H9 (cell line): ENCODE data around the gene SNX21. TPM values are rescaled to one million over a fixed set of nuclear protein-coding genes. Genes with fewer than 3 reads are reported as not detected.

Experiments
- DNase-seq: peaks from one replicate; pipeline ENCODE4 v3.0.0-alpha.2; 2017
- H2AFZ ChIP-seq: one replicate; pipeline ENCODE4 v1.6.1; 2013; ENCODE audit warnings: mild to moderate bottlenecking, low read length, control low read depth, moderate library complexity
- H2AK5ac ChIP-seq: 2 replicates; pipeline ENCODE4 v1.6.1; 2013; ENCODE audit warnings: low read length, control low read depth, mixed read lengths; ENCODE audit not compliant: insufficient read length
- H2BK120ac ChIP-seq: one replicate; pipeline ENCODE4 v1.6.1; 2013; ENCODE audit warnings: low read depth, mild to moderate bottlenecking, low read length, control low read depth, inconsistent platforms; ENCODE audit not compliant: poor library complexity, severe bottlenecking
- H2BK12ac ChIP-seq: 2 replicates; pipeline ENCODE4 v1.6.1; 2013; ENCODE audit warnings: low read length, control low read depth, mixed read lengths, low read depth; ENCODE audit not compliant: insufficient read length
- H2BK15ac ChIP-seq: 2 replicates; pipeline ENCODE4 v1.6.1; 2013; ENCODE audit warnings: low read depth, low read length, control low read depth
- H2BK20ac ChIP-seq: one replicate; pipeline ENCODE4 v1.6.1; 2013; ENCODE audit warnings: low read depth, mild to moderate bottlenecking, low read length, control low read depth, inconsistent platforms; ENCODE audit not compliant: poor library complexity, severe bottlenecking
- H2BK5ac ChIP-seq: 2 replicates; pipeline ENCODE4 v1.6.1; 2013; ENCODE audit warnings: low read length, control low read depth, mixed read lengths; ENCODE audit not compliant: insufficient read length
- H3K14ac ChIP-seq: 2 replicates; pipeline ENCODE4 v1.6.1; 2013; ENCODE audit warnings: low read length, control low read depth; ENCODE audit not compliant: insufficient read depth
- H3K18ac ChIP-seq: 2 replicates; pipeline ENCODE4 v1.6.1; 2013; ENCODE audit warnings: low read depth, mild to moderate bottlenecking, mixed read lengths, low read length, control low read depth; ENCODE audit not compliant: insufficient read length
- H3K23ac ChIP-seq: 2 replicates; pipeline ENCODE4 v1.6.1; 2013; ENCODE audit warnings: low read length, control low read depth, mixed read lengths, low read depth; ENCODE audit not compliant: insufficient read length
- H3K23me2 ChIP-seq: 2 replicates; pipeline ENCODE4 v1.6.1; 2013; ENCODE audit warnings: low read depth, mild to moderate bottlenecking, mixed read lengths, low read length, control low read depth; ENCODE audit not compliant: insufficient read length, poor library complexity, severe bottlenecking
- H3K27ac ChIP-seq: 2 replicates; pipeline ENCODE4 v1.5.1; 2013; ENCODE audit warnings: low read length, control low read depth, mixed read lengths, low read depth; ENCODE audit not compliant: insufficient read length
- H3K27me3 ChIP-seq: 2 replicates; pipeline ENCODE4 v1.6.1; 2013; ENCODE audit warnings: low read length, control low read depth, inconsistent platforms; ENCODE audit not compliant: insufficient read depth
- H3K4ac ChIP-seq: 2 replicates; pipeline ENCODE4 v1.6.1; 2013; ENCODE audit warnings: low read depth, mild to moderate bottlenecking, control low read depth, inconsistent platforms, low read length, moderate library complexity
- H3K4me1 ChIP-seq: 2 replicates; pipeline ENCODE4 v1.6.1; 2013; ENCODE audit warnings: low read length, control low read depth, inconsistent platforms; ENCODE audit not compliant: insufficient read depth
- H3K4me2 ChIP-seq: 2 replicates; pipeline ENCODE4 v1.6.1; 2013; ENCODE audit warnings: low read length, control low read depth, mixed read lengths; ENCODE audit not compliant: insufficient read length, insufficient read depth
- H3K56ac ChIP-seq: 2 replicates; pipeline ENCODE4 v1.6.1; 2013; ENCODE audit warnings: low read depth, mild to moderate bottlenecking, mixed read lengths, low read length, control low read depth; ENCODE audit not compliant: insufficient read length
- H3K79me1 ChIP-seq: 2 replicates; pipeline ENCODE4 v1.6.1; 2013; ENCODE audit warnings: low read depth, mild to moderate bottlenecking, moderate library complexity, low read length, control low read depth, inconsistent platforms; ENCODE audit not compliant: insufficient read depth, poor library complexity, severe bottlenecking
- H3K79me2 ChIP-seq: 2 replicates; pipeline ENCODE4 v1.6.1; 2013; ENCODE audit warnings: low read length, control low read depth, inconsistent platforms; ENCODE audit not compliant: insufficient read depth
- H3K9ac ChIP-seq: 2 replicates; pipeline ENCODE4 v1.6.1; 2013; ENCODE audit warnings: low read length, control low read depth, mixed read lengths; ENCODE audit not compliant: insufficient read length; ENCODE audit errors: extremely low read depth
- H3K9me3 ChIP-seq: one replicate; pipeline ENCODE4 v1.6.1; 2013; ENCODE audit warnings: low read depth, low read length, inconsistent platforms; ENCODE audit not compliant: control insufficient read depth
- H3T11ph ChIP-seq: one replicate; pipeline ENCODE4 v1.6.1; 2013; ENCODE audit warnings: mild to moderate bottlenecking, low read length, control low read depth, inconsistent platforms
- H4K20me1 ChIP-seq: one replicate; pipeline ENCODE4 v1.6.1; 2013; ENCODE audit not compliant: control insufficient read depth, insufficient read length, insufficient read depth
- H4K5ac ChIP-seq: 2 replicates; pipeline ENCODE4 v1.6.1; 2013; ENCODE audit warnings: low read depth, mild to moderate bottlenecking, mixed read lengths, low read length, control low read depth; ENCODE audit not compliant: insufficient read length
- H4K8ac ChIP-seq: replicated peaks from 2 replicates; pipeline ENCODE4 v1.6.1; 2013; ENCODE audit warnings: low read length, control low read depth, mixed read lengths, low read depth; ENCODE audit not compliant: insufficient read length
- H4K91ac ChIP-seq: 2 replicates; pipeline ENCODE4 v1.6.1; 2013; ENCODE audit warnings: low read depth, mild to moderate bottlenecking, moderate library complexity, mixed read lengths, low read length, control low read depth; ENCODE audit not compliant: insufficient read length
- H3K27ac Mint-ChIP-seq, 3 experiments: 2 replicates in 2 of 3; 3 replicates in 1 of 3; pipeline ENCODE4 v1.8.0; 2020 to 2021; ENCODE audit warnings: mixed read lengths in 3 of 3, mild to moderate bottlenecking in 1 of 3, moderate library complexity in 1 of 3
- H3K27me3 Mint-ChIP-seq: 2 replicates; pipeline ENCODE4 v1.8.0; 2021; ENCODE audit warnings: low read depth, mild to moderate bottlenecking, moderate library complexity, mixed read lengths
- H3K36me3 Mint-ChIP-seq, 3 experiments: 2 replicates in 2 of 3; 3 replicates in 1 of 3; pipeline ENCODE4 v1.8.0; 2020 to 2021; ENCODE audit warnings: low read depth in 3 of 3, mixed read lengths in 3 of 3; ENCODE audit not compliant: insufficient read depth in 1 of 3
- H3K4me1 Mint-ChIP-seq, 2 experiments: 2 replicates each; pipeline ENCODE4 v1.8.0; 2020; ENCODE audit warnings: mixed read lengths in 2 of 2
- H3K4me3 Mint-ChIP-seq, 2 experiments: 2 replicates in 1 of 2; 3 replicates in 1 of 2; pipeline ENCODE4 v1.8.0; 2020 to 2021; ENCODE audit warnings: mild to moderate bottlenecking in 2 of 2, mixed read lengths in 2 of 2, moderate library complexity in 1 of 2
- H3K9me3 Mint-ChIP-seq, 2 experiments: 2 replicates in 1 of 2; 3 replicates in 1 of 2; pipeline ENCODE4 v1.8.0; 2020; ENCODE audit warnings: mild to moderate bottlenecking in 2 of 2, mixed read lengths in 2 of 2, moderate library complexity in 1 of 2
- WGBS: extraction: QIAGEN DNeasy Blood & Tissue Kit; methylation state at CpG from one replicate; pipeline ENCODE4 v1.1.7; 2013; ENCODE audit warnings: missing lambda C conversion rate, low lambda C conversion rate, mixed read lengths; ENCODE audit not compliant: insufficient read length; ENCODE audit errors: extremely low coverage; 5-methylcytosine and 5-hydroxymethylcytosine counted together
- total RNA-seq: library from RNA; stranded (reverse); gene quantifications from 2 replicates; pipeline ENCODE4 v1.2.1, GENCODE V29; 2021
- TF ChIP-seq, protein P1 (sequence below): fragments of 200-600 bp; sonication (generic); conservative IDR thresholded peaks from 3 replicates; pipeline ENCODE4 v1.8.0; 2021; ENCODE audit warnings: antibody characterized with exemption, mild to moderate bottlenecking

SNX21 gene
- total RNA-seq, 1 experiment from 2014 or later = 20.5 TPM

DNA sequence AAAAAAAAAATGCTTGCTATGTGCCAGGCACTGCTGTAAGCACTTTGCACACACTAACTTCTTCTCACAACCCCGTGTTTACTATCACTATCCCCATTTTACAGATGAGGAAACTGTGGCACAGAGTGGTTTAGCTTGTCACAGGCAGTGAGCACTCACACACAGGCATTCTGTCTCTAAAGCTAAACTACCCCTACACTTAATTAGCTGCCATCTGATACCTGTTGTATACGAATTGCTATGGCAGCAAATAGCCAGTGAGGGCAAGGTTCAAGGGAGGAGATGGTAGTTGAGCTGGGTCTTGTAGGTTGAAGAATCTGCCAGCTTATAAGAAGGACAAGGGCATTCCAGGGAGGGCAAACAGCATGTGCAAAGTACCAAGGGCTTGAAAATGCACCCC is 11.7 kb upstream of the SNX21 start:
- Histone ChIP-seq H3K9ac (no peak overlapping the region), H3K79me1 (no peaks in the 10 kb centered on the region), H3K4ac (no peak overlapping the region), H2AFZ (no peak overlapping the region), H2BK120ac (no peak overlapping the region), H3K27ac (no peak overlapping the region), H4K20me1 (no peaks in the 10 kb centered on the region), H3K4me2 (no peak overlapping the region), H2BK20ac (no peak overlapping the region), H3K27me3 (no peaks in the 10 kb centered on the region; the same call in 1 of the 2 replicates), H3K18ac (no peak overlapping the region), H3K14ac (no peak overlapping the region), H3T11ph (no peak overlapping the region), H3K56ac (no peak overlapping the region), H3K4me1 (no peaks in the 10 kb centered on the region), H2BK5ac (no peak overlapping the region), H3K9me3 (no peaks in the 10 kb centered on the region), H4K5ac (no peak overlapping the region), H4K8ac (no peak overlapping the region), H3K79me2 (no peaks in the 10 kb centered on the region), H4K91ac (no peak overlapping the region), H2BK12ac (no peak overlapping the region), H3K23ac (no peak overlapping the region), H3K23me2 (no peaks in the 10 kb centered on the region), H2BK15ac (no peak overlapping the region), H2AK5ac (no peak overlapping the region)
- H3K27ac Mint-ChIP-seq = no peak overlapping the region
- no peak overlapping the region; a peak in 2 of 5 replicates for H3K4me3 Mint-ChIP-seq
- WGBS = no CpG with 5 or more reads among the region's 2 CpGs
- H3K27me3 Mint-ChIP-seq = peaks cover 28% of the 10 kb centered on the region
- DNase-seq = no peak
- H3K9me3 Mint-ChIP-seq = no peaks in the 10 kb centered on the region; a peak in 1 of 5 replicates
- peaks cover under 1 to 6% (median 2%) of the 10 kb centered on the region in 3 experiments; a peak in 6 of 7 replicates for H3K36me3 Mint-ChIP-seq
- peaks cover 22 to 35% of the 10 kb centered on the region in 2 experiments for H3K4me1 Mint-ChIP-seq
- TF ChIP-seq, protein P1, sequence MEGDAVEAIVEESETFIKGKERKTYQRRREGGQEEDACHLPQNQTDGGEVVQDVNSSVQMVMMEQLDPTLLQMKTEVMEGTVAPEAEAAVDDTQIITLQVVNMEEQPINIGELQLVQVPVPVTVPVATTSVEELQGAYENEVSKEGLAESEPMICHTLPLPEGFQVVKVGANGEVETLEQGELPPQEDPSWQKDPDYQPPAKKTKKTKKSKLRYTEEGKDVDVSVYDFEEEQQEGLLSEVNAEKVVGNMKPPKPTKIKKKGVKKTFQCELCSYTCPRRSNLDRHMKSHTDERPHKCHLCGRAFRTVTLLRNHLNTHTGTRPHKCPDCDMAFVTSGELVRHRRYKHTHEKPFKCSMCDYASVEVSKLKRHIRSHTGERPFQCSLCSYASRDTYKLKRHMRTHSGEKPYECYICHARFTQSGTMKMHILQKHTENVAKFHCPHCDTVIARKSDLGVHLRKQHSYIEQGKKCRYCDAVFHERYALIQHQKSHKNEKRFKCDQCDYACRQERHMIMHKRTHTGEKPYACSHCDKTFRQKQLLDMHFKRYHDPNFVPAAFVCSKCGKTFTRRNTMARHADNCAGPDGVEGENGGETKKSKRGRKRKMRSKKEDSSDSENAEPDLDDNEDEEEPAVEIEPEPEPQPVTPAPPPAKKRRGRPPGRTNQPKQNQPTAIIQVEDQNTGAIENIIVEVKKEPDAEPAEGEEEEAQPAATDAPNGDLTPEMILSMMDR = no peak
